Sigmoid colon (tissue), 7 donors: ENCODE data around the gene IL21. TPM values are rescaled to one million over a fixed set of nuclear protein-coding genes. Genes with fewer than 3 reads are reported as not detected.

Source experiments
- DNase-seq: peaks from one replicate; pipeline ENCODE4 v3.0.0-alpha.2; 2019
- H3K27ac ChIP-seq, 4 donors: fragments of 200-600 bp; sonication (generic); one replicate each; pipeline ENCODE4 v1.5.1; 2016 to 2019; ENCODE audit warnings: mild to moderate bottlenecking in 1 of 4
- H3K27me3 ChIP-seq, 3 donors: fragments of 200-600 bp; sonication (generic); one replicate each; pipeline ENCODE4 v1.5.1; 2019; ENCODE audit warnings: mild to moderate bottlenecking in 1 of 3
- H3K36me3 ChIP-seq, 4 donors: fragments of 200-600 bp; sonication (generic); one replicate each; pipeline ENCODE4 v1.5.1; 2016 to 2019
- H3K4me1 ChIP-seq, 4 donors: fragments of 200-600 bp; sonication (generic); one replicate each; pipeline ENCODE4 v1.5.1; 2017 to 2019
- H3K4me3 ChIP-seq, 4 donors: fragments of 200-600 bp; sonication (generic); one replicate each; pipeline ENCODE4 v1.5.1; 2017 to 2019; ENCODE audit warnings: mild to moderate bottlenecking in 2 of 4, moderate library complexity in 1 of 4
- H3K9me3 ChIP-seq, 4 donors: fragments of 200-600 bp in 3 of 4; sonication (generic) in 3 of 4; one replicate each; pipeline versions ENCODE4 v1.5.1 to v1.6.1; 2013 to 2019
- CTCF ChIP-seq, 4 experiments: fragments of 450-650 bp in 3 of 4; fragments of 200-600 bp in 1 of 4; IDR thresholded peaks; one replicate each; pipeline ENCODE4 v1.5.1; 2016 to 2019; ENCODE audit warnings: antibody characterized with exemption in 4 of 4, mild to moderate bottlenecking in 3 of 4, moderate library complexity in 2 of 4
- EP300 ChIP-seq, 4 donors: sonication (generic); formaldehyde crosslinking; IDR thresholded peaks; one replicate each; pipeline ENCODE4 v1.6.1; 2017; ENCODE audit warnings: antibody characterized with exemption in 4 of 4
- POLR2A ChIP-seq, 2 donors: fragments of 450-650 bp; IDR thresholded peaks; one replicate each; pipeline ENCODE4 v1.6.1; 2016; ENCODE audit warnings: antibody characterized with exemption in 2 of 2, mild to moderate bottlenecking in 2 of 2, moderate library complexity in 2 of 2
- POLR2AphosphoS5 ChIP-seq, 4 donors: sonication (generic); formaldehyde crosslinking; IDR thresholded peaks; one replicate each; pipeline ENCODE4 v1.6.1; 2017; ENCODE audit warnings: antibody characterized with exemption in 4 of 4
- WGBS, 2 donors: extraction: QIAGEN DNeasy Blood & Tissue Kit; methylation state at CpG; one replicate each; pipeline ENCODE4 v1.1.7; 2013; 5-methylcytosine and 5-hydroxymethylcytosine counted together
- intact Hi-C: fragments of 100-400 bp; cut with DNase I; formaldehyde crosslinking; loops from one replicate; pipeline ENCODE4 v1.15.1; 2023
- polyA plus RNA-seq, 3 donors: library from polyadenylated mRNA; stranded (reverse); fragments of 200-250 nt; gene quantifications; one replicate each; pipeline ENCODE4 v1.2.3, GENCODE V29; 2013
- total RNA-seq, 4 donors: library from RNA; depleted of rRNA; stranded (reverse); fragments of >200 nt; gene quantifications; one replicate each; pipeline ENCODE4 v1.1.0, GENCODE V29; 2016
- donor health status: healthy with polysubstance abuse.
- donor health status: Bipolar disorder and iron deficiency.
- donor health status: healthy.

The IL21 gene
- total and polyA plus RNA-seq, 7 donors: 0.63 TPM; not detected in 6

GRCh38 chr4:122606364-122607043 is 14.4 kb downstream of the IL21 start:
- Histone ChIP-seq H3K9me3 (no peaks in the 10 kb centered on the region), H3K4me3 (no peak overlapping the region), H3K4me1 (peaks cover 0 to 8% (median 2%) of the 10 kb centered on the region in 4 donors), H3K27ac (no peak overlapping the region), H3K36me3 (no peaks in the 10 kb centered on the region), H3K27me3 (peaks cover 0 to 4% (median 0%) of the 10 kb centered on the region in 3 donors)
- 87 to 93% methylated on average over 4 of the region's 4 CpGs for WGBS, 2 donors
- TF ChIP-seq EP300 (IDR thresholded peaks at IDR 0.05) (no peak), POLR2AphosphoS5 (IDR thresholded peaks at IDR 0.05) (no peak), CTCF (IDR thresholded peaks at IDR 0.05) (no peak), POLR2A (IDR thresholded peaks at IDR 0.05) (no peak)
- intact Hi-C loops: no loop called here
- DNase-seq: no peak

DNA sequence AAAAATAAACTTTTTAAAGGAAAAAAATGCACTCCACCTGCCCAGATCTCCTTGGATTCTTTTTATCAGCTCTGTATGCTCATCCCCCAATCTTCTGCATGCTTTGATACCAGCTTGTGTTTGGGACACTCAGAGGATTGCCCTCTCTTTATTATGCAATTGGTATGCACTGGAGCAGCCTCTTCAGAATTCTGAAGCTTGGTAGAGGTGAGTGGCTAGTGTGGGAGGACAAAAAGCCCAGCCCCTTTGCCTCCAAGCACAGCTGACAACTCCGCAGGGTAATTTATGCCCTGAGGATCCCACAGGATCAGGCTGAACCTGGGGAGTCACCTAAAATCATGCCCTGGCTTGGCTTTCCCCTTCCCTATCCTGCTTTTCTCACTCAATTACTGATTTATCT is 16.7 kb downstream of the IL21 start:
- intact Hi-C loops: loop anchor here (5.0 kb wide), 2 partner anchors 113 to 328 kb away; no protein-coding TSS in a partner anchor
- TF ChIP-seq EP300 (IDR thresholded peaks at IDR 0.05) (no peak), CTCF (IDR thresholded peaks at IDR 0.05) (no peak), POLR2AphosphoS5 (IDR thresholded peaks at IDR 0.05) (no peak), POLR2A (IDR thresholded peaks at IDR 0.05) (no peak)

GRCh38 chr4:122603156-122603574 is 17.7 kb downstream of the IL21 start:
- TF ChIP-seq POLR2AphosphoS5 (IDR thresholded peaks at IDR 0.05) (no peak), EP300 (IDR thresholded peaks at IDR 0.05) (no peak), POLR2A (IDR thresholded peaks at IDR 0.05) (no peak), CTCF (IDR thresholded peaks at IDR 0.05) (no peak)
- no peaks in the 10 kb centered on the region for H3K36me3 ChIP-seq
- intact Hi-C loops: loop anchor here (5.0 kb wide), 2 partner anchors 114 to 329 kb away; no protein-coding TSS in a partner anchor
- H3K27ac ChIP-seq: no peak overlapping the region
- H3K27me3 ChIP-seq: peaks cover 0 to 7% (median 0%) of the 10 kb centered on the region in 3 donors
- H3K9me3 ChIP-seq: no peaks in the 10 kb centered on the region
- H3K4me1 ChIP-seq: peaks cover 0 to 8% (median 2%) of the 10 kb centered on the region in 4 donors
- no peak overlapping the region for H3K4me3 ChIP-seq
- DNase-seq: no peak
- 71 to 84% methylated on average over 8 of the region's 8 CpGs for WGBS, 2 donors

More for the DNA sequence above, 16.7 kb downstream of the IL21 start:
- no peak for DNase-seq
- H3K36me3 ChIP-seq: no peaks in the 10 kb centered on the region
- WGBS, 2 donors: 100% methylated on average over 1 of the region's 1 CpG
- no peak overlapping the region for H3K27ac ChIP-seq
- peaks cover 0 to 7% (median 0%) of the 10 kb centered on the region in 3 donors for H3K27me3 ChIP-seq
- peaks cover 0 to 8% (median 2%) of the 10 kb centered on the region in 4 donors for H3K4me1 ChIP-seq
- H3K4me3 ChIP-seq: no peak overlapping the region
- H3K9me3 ChIP-seq: no peaks in the 10 kb centered on the region

GRCh38 chr4:122602277-122603142 is 18.4 kb downstream of the IL21 start:
- no peaks in the 10 kb centered on the region for H3K36me3 ChIP-seq
- intact Hi-C loops: loop anchor here (5.0 kb wide), 2 partner anchors 115 to 330 kb away; no protein-coding TSS in a partner anchor
- H3K9me3 ChIP-seq: no peaks in the 10 kb centered on the region
- TF ChIP-seq CTCF (IDR thresholded peaks at IDR 0.05) (peak in 2 of 4 experiments; percentile 12 to 38), EP300 (IDR thresholded peaks at IDR 0.05) (no peak)
- DNase-seq: no peak
- WGBS, 2 donors: 25 to 43% methylated on average over 13 of the region's 13 CpGs
- peaks cover 0 to 8% (median 2%) of the 10 kb centered on the region in 4 donors for H3K4me1 ChIP-seq
- peaks cover 0 to 7% (median 0%) of the 10 kb centered on the region in 3 donors for H3K27me3 ChIP-seq
- no peak overlapping the region for H3K27ac ChIP-seq
- no peak overlapping the region for H3K4me3 ChIP-seq
